HFF-Myc (cell line): Measurements from ENCODE around the gene PDE10A.

Experiments used
- DNase-seq: peaks from one replicate; pipeline ENCODE4 v3.0.0-alpha.2; 2011; ENCODE audit warnings: low read depth; ENCODE audit errors: extremely low read depth
- H3K4me3 ChIP-seq: replicated peaks from 2 replicates; pipeline ENCODE4 v1.5.1; 2011; ENCODE audit warnings: low read depth, mild to moderate bottlenecking, control low read depth, low read length
- CTCF ChIP-seq: IDR thresholded peaks from 2 replicates; pipeline ENCODE4 v1.5.1; 2012; ENCODE audit warnings: mild to moderate bottlenecking, low read depth, low read length, control low read depth; ENCODE audit errors: missing control alignments

PDE10A gene

GRCh38 chr6:165662749-165663376, at the start of gene PDE10A:
Gene PDE10A, minus strand, starts transcription at chr6:165663241. Its CDS starts 430 bp downstream, at chr6:165662811.
- no peak for DNase-seq
- TF ChIP-seq CTCF = no peak
- H3K4me3 ChIP-seq = no peak within 1 kb of the TSS

GRCh38 chr6:165708985-165709576, 46.0 kb upstream of the PDE10A start:
- no peak for DNase-seq
- TF ChIP-seq CTCF = no peak
- no peak overlapping the region for H3K4me3 ChIP-seq

- no peak for TF ChIP-seq CTCF
- no peak for DNase-seq
- H3K4me3 ChIP-seq = no peak overlapping the region
Measured at GRCh38 chr6:165707067-165707853, 44.2 kb upstream of the PDE10A start.

GRCh38 chr6:165705941-165706340, 42.9 kb upstream of the PDE10A start:
- TF ChIP-seq CTCF = no peak
- H3K4me3 ChIP-seq = no peak overlapping the region
- DNase-seq = no peak

- no peak for DNase-seq
- H3K4me3 ChIP-seq = no peak overlapping the region
- TF ChIP-seq CTCF = no peak
Measured at GRCh38 chr6:165704045-165704748, 41.2 kb upstream of the PDE10A start.

- TF ChIP-seq CTCF = no peak
- H3K4me3 ChIP-seq = no peak overlapping the region
- DNase-seq = no peak
Measured at GRCh38 chr6:165702669-165703068, 39.6 kb upstream of the PDE10A start.
